H1 (cell line): ENCODE measurements around the gene ERLIN1. TPM values are rescaled to one million over a fixed set of nuclear protein-coding genes. Genes with fewer than 3 reads are reported as not detected.

Source experiments
- CTCF ChIA-PET: fragments of 300-600 bp; sonication (Branson Sonifier 250); formaldehyde crosslinking; loops from one replicate; lab custom pipeline; 2021; ENCODE audit not compliant: partially characterized antibody; lab: Charles Lee
- POLR2A ChIA-PET: fragments of 300-600 bp; sonication (Branson Sonifier 250); formaldehyde crosslinking; loops from one replicate; lab custom pipeline; 2021; ENCODE audit warnings: inconsistent platforms; ENCODE audit not compliant: partially characterized antibody; lab: Charles Lee
- DNase-seq, 2 experiments: peaks; one replicate each; pipeline versions ENCODE4 v3.0.0 to v3.0.0-alpha.2; 2010 to 2022; ENCODE audit warnings: low spot score in 2 of 2, low read depth in 1 of 2, mixed read lengths in 1 of 2
- FAIRE-seq: peaks from 2 replicates; lab custom pipeline; 2011; peaks lifted over from hg19 to GRCh38; lab: Jason Lieb, UNC
- H2AFZ ChIP-seq: 2 replicates; pipeline ENCODE4 v1.8.1; 2012; ENCODE audit warnings: low read length, inconsistent platforms
- H2AK5ac ChIP-seq: 2 replicates; pipeline ENCODE4 v1.6.1; 2013; ENCODE audit warnings: low read depth, low read length
- H2BK120ac ChIP-seq: replicated peaks from 2 replicates; pipeline ENCODE3; 2013; ENCODE audit warnings: low read depth, low read length, inconsistent platforms
- H2BK12ac ChIP-seq: 2 replicates; pipeline ENCODE4 v1.6.1; 2013; ENCODE audit warnings: low read depth, low read length
- H2BK15ac ChIP-seq: 2 replicates; pipeline ENCODE4 v1.6.1; 2013; ENCODE audit warnings: low read length
- H2BK20ac ChIP-seq: 2 replicates; pipeline ENCODE4 v1.6.1; 2013; ENCODE audit warnings: low read length
- H2BK5ac ChIP-seq: 2 replicates; pipeline ENCODE4 v1.6.1; 2013; ENCODE audit warnings: low read depth, low read length
- H3K14ac ChIP-seq: 2 replicates; pipeline ENCODE4 v1.6.1; 2013; ENCODE audit warnings: inconsistent platforms; ENCODE audit not compliant: insufficient read length
- H3K18ac ChIP-seq: 2 replicates; pipeline ENCODE4 v1.6.1; 2013; ENCODE audit warnings: low read length; ENCODE audit errors: extremely low read depth
- H3K23ac ChIP-seq: 2 replicates; pipeline ENCODE4 v1.6.1; 2013; ENCODE audit warnings: inconsistent platforms; ENCODE audit not compliant: insufficient read length
- H3K23me2 ChIP-seq: 2 replicates; pipeline ENCODE4 v1.6.1; 2013; ENCODE audit warnings: low read depth, low read length
- H3K27ac ChIP-seq: 2 replicates; pipeline ENCODE4 v1.6.1; 2011; ENCODE audit warnings: low read depth, low read length, inconsistent platforms
- H3K27me3 ChIP-seq, 4 experiments: replicated peaks in 1 of 4; 1 replicate in 1 of 4; 2 replicates in 3 of 4; pipeline versions ENCODE4 v1.6.1 to v1.8.1; 2011 to 2013; ENCODE audit warnings: low read length in 3 of 4, mild to moderate bottlenecking in 3 of 4, inconsistent platforms in 2 of 4, mixed read lengths in 2 of 4, moderate library complexity in 1 of 4; ENCODE audit not compliant: control insufficient read depth in 3 of 4, insufficient read depth in 3 of 4; ENCODE audit errors: extremely low read depth in 1 of 4
- H3K36me3 ChIP-seq, 4 experiments: 2 replicates each; pipeline versions ENCODE4 v1.6.1 to v1.8.1; 2011 to 2013; ENCODE audit warnings: mild to moderate bottlenecking in 4 of 4, low read length in 3 of 4, moderate library complexity in 2 of 4, control low read depth in 1 of 4, inconsistent platforms in 1 of 4; ENCODE audit not compliant: insufficient read depth in 4 of 4, control insufficient read depth in 2 of 4
- H3K4ac ChIP-seq: replicated peaks from 2 replicates; pipeline ENCODE3; 2013; ENCODE audit warnings: low read length, low read depth, mixed read lengths, inconsistent platforms; ENCODE audit not compliant: insufficient read length
- H3K4me1 ChIP-seq, 4 experiments: replicated peaks in 1 of 4; 1 replicate in 1 of 4; 2 replicates in 3 of 4; pipeline versions ENCODE4 v1.6.1 to v1.8.1; 2011 to 2013; ENCODE audit warnings: low read length in 3 of 4, inconsistent platforms in 2 of 4, mixed read lengths in 1 of 4; ENCODE audit not compliant: insufficient read depth in 4 of 4, control insufficient read depth in 3 of 4
- H3K4me2 ChIP-seq, 2 experiments: 2 replicates each; pipeline versions ENCODE4 v1.6.1 to v1.8.1; 2011 to 2013; ENCODE audit warnings: low read depth in 2 of 2, low read length in 2 of 2, control low read depth in 1 of 2, inconsistent platforms in 1 of 2, mild to moderate bottlenecking in 1 of 2; ENCODE audit not compliant: insufficient read depth in 1 of 2
- H3K4me3 ChIP-seq, 4 experiments: fragments of 200-600, 300-600 bp in 1 of 4; sonication (generic), shearing (Covaris generic), sonication (Bioruptor Twin) in 1 of 4; 2 replicates each; pipeline versions ENCODE4 v1.5.1 to v1.8.1; 2011 to 2016; ENCODE audit warnings: low read length in 4 of 4, low read depth in 3 of 4, control low read depth in 2 of 4, inconsistent platforms in 2 of 4, mild to moderate bottlenecking in 2 of 4, mixed read lengths in 1 of 4, moderate library complexity in 1 of 4; ENCODE audit not compliant: insufficient read depth in 2 of 4; ENCODE audit errors: extremely low read depth in 1 of 4
- H3K56ac ChIP-seq: replicated peaks from 2 replicates; pipeline ENCODE3; 2013; ENCODE audit warnings: low read depth, mild to moderate bottlenecking, mixed read lengths, low read length, inconsistent platforms; ENCODE audit not compliant: insufficient read length
- H3K79me1 ChIP-seq: 2 replicates; pipeline ENCODE4 v1.6.1; 2013; ENCODE audit warnings: low read depth, low read length, control low read depth
- H3K79me2 ChIP-seq, 2 experiments: 2 replicates each; pipeline versions ENCODE4 v1.6.1 to v1.8.1; 2012 to 2013; ENCODE audit warnings: low read length in 2 of 2, mild to moderate bottlenecking in 2 of 2, inconsistent platforms in 1 of 2; ENCODE audit not compliant: insufficient read depth in 2 of 2, control insufficient read depth in 1 of 2
- H3K9ac ChIP-seq, 4 experiments: replicated peaks in 1 of 4; 1 replicate in 1 of 4; 2 replicates in 3 of 4; pipeline versions ENCODE4 v1.6.1 to v1.8.1; 2011 to 2013; ENCODE audit warnings: low read depth in 3 of 4, low read length in 3 of 4, control low read depth in 2 of 4, mild to moderate bottlenecking in 2 of 4, moderate library complexity in 2 of 4, inconsistent platforms in 1 of 4; ENCODE audit errors: extremely low read depth in 1 of 4
- H3K9me3 ChIP-seq, 2 experiments: 2 replicates each; pipeline versions ENCODE4 v1.6.1 to v1.8.1; 2012 to 2013; ENCODE audit warnings: mild to moderate bottlenecking in 2 of 2, moderate library complexity in 2 of 2, control low read depth in 1 of 2, inconsistent platforms in 1 of 2, low read depth in 1 of 2, low read length in 1 of 2, mixed read lengths in 1 of 2; ENCODE audit not compliant: insufficient read depth in 2 of 2
- H4K20me1 ChIP-seq, 2 experiments: replicated peaks in 1 of 2; 2 replicates each; pipeline versions ENCODE3 to v1.8.1; 2011 to 2013; ENCODE audit warnings: inconsistent platforms in 2 of 2, low read length in 2 of 2, mild to moderate bottlenecking in 1 of 2; ENCODE audit not compliant: insufficient read depth in 2 of 2, control insufficient read depth in 1 of 2
- H4K5ac ChIP-seq: 2 replicates; pipeline ENCODE4 v1.6.1; 2013; ENCODE audit warnings: low read length, low read depth, mixed read lengths, inconsistent platforms; ENCODE audit not compliant: insufficient read length
- H4K8ac ChIP-seq: 2 replicates; pipeline ENCODE4 v1.8.0; 2013; ENCODE audit warnings: mild to moderate bottlenecking, moderate library complexity, low read length, inconsistent platforms; ENCODE audit not compliant: insufficient read depth; ENCODE audit errors: extremely low read depth
- H4K91ac ChIP-seq: replicated peaks from 2 replicates; pipeline ENCODE3; 2013; ENCODE audit warnings: low read length, mixed read lengths, inconsistent platforms; ENCODE audit not compliant: insufficient read length
- BCL11A ChIP-seq, 2 experiments: IDR thresholded peaks; one replicate each; pipeline ENCODE4 v1.6.1; 2011; ENCODE audit warnings: low read depth in 2 of 2, low read length in 2 of 2, mild to moderate bottlenecking in 2 of 2
- CBX5 ChIP-seq: fragments of 300-800, 300-1000 bp; sonication (generic); IDR thresholded peaks from 2 replicates; pipeline ENCODE4 v1.7.1; 2016; ENCODE audit warnings: antibody characterized with exemption, low read length, low read depth
- CHD1 ChIP-seq: IDR thresholded peaks from 2 replicates; pipeline ENCODE4 v1.6.1; 2012; ENCODE audit warnings: low read depth, low read length, improper control_type of control experiment
- EP300 ChIP-seq, 2 experiments: IDR thresholded peaks; 1 replicate in 1 of 2; 2 replicates in 1 of 2; pipeline ENCODE4 v1.6.1; 2011 to 2012; ENCODE audit warnings: low read depth in 2 of 2, low read length in 2 of 2, mild to moderate bottlenecking in 2 of 2, borderline replicate concordance in 1 of 2, inconsistent platforms in 1 of 2, moderate library complexity in 1 of 2
- FOSL1 ChIP-seq: IDR thresholded peaks from 2 replicates; pipeline ENCODE4 v1.6.1; 2011; ENCODE audit warnings: mild to moderate bottlenecking, low read depth, low read length, moderate library complexity; ENCODE audit not compliant: insufficient read depth
- GABPA ChIP-seq: IDR thresholded peaks from 2 replicates; pipeline ENCODE4 v1.6.1; 2011; ENCODE audit warnings: mild to moderate bottlenecking, low read length, moderate library complexity, borderline replicate concordance; ENCODE audit not compliant: insufficient read depth
- KDM1A ChIP-seq: fragments of 200-600, 300-600 bp; sonication (generic); IDR thresholded peaks from 2 replicates; pipeline ENCODE4 v1.7.1; 2016; ENCODE audit warnings: mild to moderate bottlenecking, low read length, borderline replicate concordance
- KDM4A ChIP-seq: IDR thresholded peaks from one replicate; pipeline ENCODE4 v1.7.1; 2012; ENCODE audit warnings: low read depth, mild to moderate bottlenecking, moderate library complexity, low read length, inconsistent platforms; ENCODE audit not compliant: severe bottlenecking
- KDM5A ChIP-seq: fragments of 200-600 bp; IDR thresholded peaks from 2 replicates; pipeline ENCODE4 v1.7.1; 2012; ENCODE audit warnings: mild to moderate bottlenecking, low read length, inconsistent platforms, mixed read lengths
- POLR2A ChIP-seq, 2 experiments: IDR thresholded peaks; 1 replicate in 1 of 2; 2 replicates in 1 of 2; pipeline ENCODE4 v1.6.1; 2011; ENCODE audit warnings: low read depth in 2 of 2, low read length in 2 of 2, mild to moderate bottlenecking in 2 of 2; ENCODE audit errors: control extremely low read depth in 1 of 2
- POU5F1 ChIP-seq: IDR thresholded peaks from 2 replicates; pipeline ENCODE4 v1.6.1; 2011; ENCODE audit warnings: low read depth, mild to moderate bottlenecking, low read length, moderate library complexity
- RAD21 ChIP-seq, 2 experiments: IDR thresholded peaks in 1 of 2; conservative IDR thresholded peaks in 1 of 2; 2 replicates each; pipeline ENCODE4 v1.6.1; 2011; ENCODE audit warnings: low read depth in 2 of 2, low read length in 2 of 2, improper control_type of control experiment in 1 of 2, inconsistent platforms in 1 of 2, mild to moderate bottlenecking in 1 of 2, moderate library complexity in 1 of 2
- RBBP5 ChIP-seq: IDR thresholded peaks from 2 replicates; pipeline ENCODE4 v1.7.1; 2012; ENCODE audit warnings: low read depth, mild to moderate bottlenecking, inconsistent platforms, low read length, moderate library complexity, borderline replicate concordance
- SIRT6 ChIP-seq: IDR thresholded peaks from one replicate; pipeline ENCODE4 v1.7.1; 2012; ENCODE audit warnings: low read length, inconsistent platforms
- ZNF274 ChIP-seq: IDR thresholded peaks from 2 replicates; pipeline ENCODE4 v1.7.0; 2012; ENCODE audit warnings: low read length, borderline replicate concordance; ENCODE audit errors: extremely low read depth
- WGBS, 2 experiments: shearing (Covaris generic) in 1 of 2; methylation state at CpG; one replicate each; pipeline versions ENCODE4 v1.1.6 to v1.1.7; 2013 to 2015; ENCODE audit warnings: low lambda C conversion rate in 2 of 2, mixed read lengths in 2 of 2, inconsistent platforms in 1 of 2, low coverage in 1 of 2, missing lambda C conversion rate in 1 of 2; ENCODE audit not compliant: insufficient replicate concordance in 2 of 2, insufficient coverage in 1 of 2, insufficient read length in 1 of 2; ENCODE audit errors: extremely low coverage in 1 of 2, missing lambda C conversion rate in 1 of 2; 5-methylcytosine and 5-hydroxymethylcytosine counted together
- polyA plus RNA-seq, 7 experiments: library from polyadenylated mRNA; depleted of rRNA in 3 of 7; stranded (reverse) in 5 of 7; unstranded in 2 of 7; fragments of >200 nt in 5 of 7; fragments of 200-250 nt in 2 of 7; gene quantifications; 1 replicate in 5 of 7; 2 replicates in 1 of 7; 4 replicates in 1 of 7; pipeline versions ENCODE4 v1.2.1 to v1.2.3, GENCODE V29; 2011 to 2013; ENCODE audit warnings: missing spikeins in 2 of 7, mixed read lengths in 2 of 7
- total RNA-seq: library from RNA; stranded (reverse); fragmentation: NEBNext Ultra II Directional; extraction: Animal tissue kit (Norgen Biotek cat#: 25700); gene quantifications from 2 replicates; pipeline ENCODE4 v1.2.1, GENCODE V29; 2021

ERLIN1 gene
- total and polyA plus RNA-seq, 2 of the 8 experiments (the other 6 are each of a cell fraction or from before 2014, with no cell fraction given) = 16.5 to 32.0 TPM

GRCh38 chr10:100201549-100201948 lies 15.7 kb upstream of the ERLIN1 start:
- no peak overlapping the region for H2BK120ac ChIP-seq
- no peaks in the 10 kb centered on the region for H3K27me3 ChIP-seq
- H3K18ac ChIP-seq = no peak overlapping the region
- no peak overlapping the region for H4K8ac ChIP-seq
- no peak overlapping the region for H3K4me3 ChIP-seq
- H3K4ac ChIP-seq = no peak overlapping the region
- WGBS, 2 experiments = 86% methylated on average over 2 of the region's 2 CpGs; no CpG with 5 or more reads in 1 of the 2 experiments
- H3K14ac ChIP-seq = no peak overlapping the region
- DNase-seq (no peak), FAIRE-seq (no peak)
- H2BK15ac ChIP-seq = no peak overlapping the region
- POLR2A ChIA-PET = interaction anchor here (1.2 kb wide), 1 partner anchor 14 kb away, joined by 3 read pairs; no protein-coding TSS in a partner anchor
- H3K27ac ChIP-seq = no peak overlapping the region
- no peak overlapping the region for H2AK5ac ChIP-seq
- H3K23ac ChIP-seq = no peak overlapping the region
- no peak overlapping the region for H4K5ac ChIP-seq
- no peaks in the 10 kb centered on the region for H3K79me2 ChIP-seq
- no peak overlapping the region for H4K91ac ChIP-seq
- no peak overlapping the region for H2BK5ac ChIP-seq
- H3K56ac ChIP-seq = no peak overlapping the region
- no peak overlapping the region for H2AFZ ChIP-seq
- H3K36me3 ChIP-seq = peaks cover 7 to 58% (median 25%) of the 10 kb centered on the region in 4 experiments; a peak in 7 of 8 replicates
- no peaks in the 10 kb centered on the region for H3K79me1 ChIP-seq
- no peaks in the 10 kb centered on the region for H3K4me1 ChIP-seq
- H2BK12ac ChIP-seq = no peak overlapping the region
- no peaks in the 10 kb centered on the region for H3K23me2 ChIP-seq
- H3K9me3 ChIP-seq = no peaks in the 10 kb centered on the region
- CTCF ChIA-PET = no interaction called here
- no peak overlapping the region for H3K9ac ChIP-seq
- no peak overlapping the region for H2BK20ac ChIP-seq
- no peak overlapping the region for H3K4me2 ChIP-seq
- peaks cover 0 to 2% of the 10 kb centered on the region in 2 experiments for H4K20me1 ChIP-seq
- TF ChIP-seq POLR2A (IDR thresholded peaks at IDR 0.05; ENCODE audit: control extremely low read depth in 1 of 2, low read depth in 2 of 2, low read length in 2 of 2) (no peak), GABPA (no peak), RBBP5 (no peak), KDM4A (no peak), RAD21 (IDR thresholded peaks at IDR 0.05 in 1 of 2, conservative IDR thresholded peaks at IDR 0.05 in 1 of 2; ENCODE audit: low read depth in 2 of 2, low read length in 2 of 2) (no peak), POU5F1 (no peak), KDM1A (no peak), ZNF274 (no peak), EP300 (IDR thresholded peaks at IDR 0.05; ENCODE audit: borderline replicate concordance in 1 of 2, low read depth in 2 of 2, low read length in 2 of 2) (no peak), KDM5A (no peak), SIRT6 (no peak), CHD1 (no peak), CBX5 (no peak), FOSL1 (no peak), BCL11A (IDR thresholded peaks at IDR 0.05; ENCODE audit: low read depth in 2 of 2, low read length in 2 of 2) (no peak)
